ENCODE data around the gene ADCY7. TPM values are rescaled to one million over a fixed set of nuclear protein-coding genes. Genes with fewer than 3 reads are reported as not detected.

ADCY7 gene
- total and polyA plus RNA-seq, 2 experiments from 2014 or later: 9.3 to 28.8 TPM

- no peaks in the 10 kb centered on the region for H3K27me3 ChIP-seq
- no peaks in the 10 kb centered on the region for H3K36me3 ChIP-seq
- no peak for TF ChIP-seq CTCF (IDR thresholded peaks at IDR 0.05; ENCODE audit: low read depth, low read length)
- no peak overlapping the region for H3K4me3 ChIP-seq
- H3K9me3 ChIP-seq (ENCODE audit: low read depth): no peaks in the 10 kb centered on the region
- no peak overlapping the region for H3K27ac ChIP-seq
- no peak for DNase-seq (ENCODE audit: low read depth in 1 of 2, low spot score in 1 of 2)
- H3K4me1 ChIP-seq (ENCODE audit: low read depth): peaks cover 4% of the 10 kb centered on the region
Observed at GRCh38 chr16:50261707-50262235, 4.6 kb upstream of the ADCY7 start.

- peaks cover 7% of the 10 kb centered on the region for H3K4me1 ChIP-seq (ENCODE audit: low read depth)
- no peak overlapping the region for H3K27ac ChIP-seq
Observed at GRCh38 chr16:50263060-50263909, 3.1 kb upstream of the ADCY7 start.

GRCh38 chr16:50263940-50264929 is 2.1 kb upstream of the ADCY7 start:
- Histone ChIP-seq H3K4me3 (no peak overlapping the region), H3K27me3 (no peaks in the 10 kb centered on the region), H3K27ac (no peak overlapping the region), H3K4me1 (ENCODE audit: low read depth) (peaks cover 7% of the 10 kb centered on the region), H3K36me3 (no peaks in the 10 kb centered on the region), H3K9me3 (ENCODE audit: low read depth) (no peaks in the 10 kb centered on the region)
- peak in 1 of 2 donors; percentile 38 for DNase-seq (ENCODE audit: low read depth in 1 of 2, low spot score in 1 of 2)
- no peak for TF ChIP-seq CTCF (IDR thresholded peaks at IDR 0.05; ENCODE audit: low read depth, low read length)

More at GRCh38 chr16:50263060-50263909, 3.1 kb upstream of the ADCY7 start:
- no peak for TF ChIP-seq CTCF (IDR thresholded peaks at IDR 0.05; ENCODE audit: low read depth, low read length)
- Histone ChIP-seq H3K36me3 (no peaks in the 10 kb centered on the region), H3K27me3 (no peaks in the 10 kb centered on the region), H3K9me3 (ENCODE audit: low read depth) (no peaks in the 10 kb centered on the region), H3K4me3 (no peak overlapping the region)
- DNase-seq (ENCODE audit: low read depth in 1 of 2, low spot score in 1 of 2): no peak

GRCh38 chr16:50265260-50265659 is 1.1 kb upstream of the ADCY7 start:
- no peak for DNase-seq (ENCODE audit: low read depth in 1 of 2, low spot score in 1 of 2)
- peak; percentile 18 for TF ChIP-seq CTCF (IDR thresholded peaks at IDR 0.05; ENCODE audit: low read depth, low read length)
- no peaks in the 10 kb centered on the region for H3K27me3 ChIP-seq
- no peak overlapping the region for H3K4me3 ChIP-seq
- no peaks in the 10 kb centered on the region for H3K9me3 ChIP-seq (ENCODE audit: low read depth)
- no peak overlapping the region for H3K27ac ChIP-seq
- H3K36me3 ChIP-seq: no peaks in the 10 kb centered on the region
- peaks cover 7% of the 10 kb centered on the region for H3K4me1 ChIP-seq (ENCODE audit: low read depth)

- peaks cover 7% of the 10 kb centered on the region for H3K4me1 ChIP-seq (ENCODE audit: low read depth)
- no peaks in the 10 kb centered on the region for H3K36me3 ChIP-seq
- no peak for DNase-seq (ENCODE audit: low read depth in 1 of 2, low spot score in 1 of 2)
- H3K27ac ChIP-seq: no peak overlapping the region
- no peaks in the 10 kb centered on the region for H3K9me3 ChIP-seq (ENCODE audit: low read depth)
- no peak overlapping the region for H3K4me3 ChIP-seq
- H3K27me3 ChIP-seq: no peaks in the 10 kb centered on the region
- no peak for TF ChIP-seq CTCF (IDR thresholded peaks at IDR 0.05; ENCODE audit: low read depth, low read length)
Observed at GRCh38 chr16:50265716-50266336, 525 bp upstream of the ADCY7 start.

Measured in cardiac muscle cell (in vitro differentiated cells and primary cell).